Right lobe of liver (tissue), 4 donors: ENCODE data around the gene TIMM23B.
"Not testable (repeated sequence)": the region's sequence is repeated elsewhere in the genome, so short reads cannot be mapped to it uniquely, and the experiment has no call there.

Experiments
- CTCF ChIP-seq, 4 donors: fragments of 200-600 bp in 3 of 4; fragments of 450-650 bp in 1 of 4; IDR thresholded peaks; one replicate each; pipeline versions ENCODE4 v1.5.1 to v1.8.0; 2016 to 2022; ENCODE audit warnings: antibody characterized with exemption in 4 of 4, mild to moderate bottlenecking in 2 of 4
- POLR2A ChIP-seq: fragments of 450-650 bp; IDR thresholded peaks from one replicate; pipeline ENCODE4 v1.6.1; 2017; ENCODE audit warnings: antibody characterized with exemption, mild to moderate bottlenecking
- donor health status: DM: no; HTN: no; CAD: no.
- donor health status: DM: no; HTN: no; CAD: no.
- donor health status: DM: no; HTN: yes; CAD: no.

- TF ChIP-seq POLR2A; CTCF (IDR thresholded peaks at IDR 0.05): not testable (repeated sequence)
These were observed 53.5 kb downstream of the TIMM23B start for GRCh38 chr10:49995321-49995720.
